Measurements from ENCODE around the gene THOC1. TPM values are rescaled to one million over a fixed set of nuclear protein-coding genes. Genes with fewer than 3 reads are reported as not detected.

Gene THOC1
- total RNA-seq, 1 donor from 2014 or later, result 47.8 TPM

DNA sequence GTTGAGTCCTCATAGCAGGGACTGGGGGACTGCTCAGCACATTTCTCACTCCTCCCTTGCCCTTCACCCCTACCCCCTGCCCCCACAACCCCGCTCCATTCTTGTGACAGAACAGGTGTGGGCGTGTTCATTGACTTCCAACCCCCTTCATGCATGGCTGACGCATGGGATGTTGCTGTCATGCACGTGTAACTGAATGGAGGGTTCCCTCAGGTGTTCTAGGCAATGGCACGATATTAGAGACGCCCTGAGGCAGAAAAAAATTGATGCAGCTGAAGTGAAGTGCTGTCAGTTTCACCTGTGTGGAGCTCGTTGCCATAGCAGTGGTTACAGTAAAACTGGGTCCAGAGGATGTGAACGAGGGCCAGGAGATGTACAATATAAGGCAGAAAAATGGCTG, 6.5 kb upstream of the THOC1 start:
- no peak for DNase-seq (ENCODE audit: low spot score)

DNA sequence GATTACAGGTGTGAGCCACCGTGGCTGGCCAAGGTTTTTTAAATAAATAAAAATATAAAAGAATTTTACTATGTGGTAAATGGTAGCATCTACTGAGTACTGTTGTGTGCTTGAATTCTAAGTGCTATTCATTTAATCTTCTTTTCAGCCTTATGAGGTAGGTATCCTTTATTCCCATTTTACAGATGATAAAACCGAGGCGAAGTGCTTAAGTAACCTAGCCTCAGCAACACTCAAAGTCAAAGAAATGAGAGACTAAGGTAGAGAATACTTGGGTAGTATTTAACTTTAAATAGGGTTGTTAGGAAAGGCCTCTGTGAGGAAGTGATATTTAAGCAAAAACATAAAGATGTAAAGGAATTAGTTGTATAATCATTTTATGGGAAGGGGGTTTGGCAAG, 5.7 kb upstream of the THOC1 start:
- DNase-seq (ENCODE audit: low spot score), result no peak

GRCh38 chr18:272650-273049, 4.8 kb upstream of the THOC1 start:
- no peak for DNase-seq (ENCODE audit: low spot score)

DNA sequence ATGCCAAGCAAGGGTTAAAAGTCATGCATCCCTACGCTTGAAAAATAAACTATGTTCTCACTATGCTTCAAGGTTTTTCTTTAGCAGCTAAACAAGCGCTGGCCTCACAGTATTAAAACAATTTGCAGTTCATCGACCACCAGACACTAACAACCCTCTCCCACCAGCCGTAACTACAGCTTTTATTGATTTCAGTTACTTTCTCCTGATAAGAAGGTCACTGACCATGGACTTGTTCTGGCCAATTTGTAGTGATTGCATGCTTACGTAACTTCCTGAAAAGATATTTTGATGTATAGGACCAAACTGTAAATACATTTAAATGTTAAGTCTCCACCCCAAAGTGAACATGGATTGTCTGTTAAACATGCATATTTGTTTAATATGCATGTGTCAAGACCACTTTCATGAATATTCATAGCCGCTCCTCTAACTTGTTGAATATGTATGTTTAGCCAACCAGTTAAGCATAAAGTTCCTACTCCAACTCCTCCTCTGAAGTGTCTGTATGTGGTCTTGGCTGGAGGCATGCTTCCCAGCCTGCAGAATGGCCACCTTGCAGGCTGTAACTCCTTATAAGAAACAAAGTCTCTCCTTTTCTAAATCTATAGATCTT, 1.7 kb upstream of the THOC1 start:
- no peak for DNase-seq (ENCODE audit: low spot score)

- DNase-seq (ENCODE audit: low spot score), result peak; percentile 44
Measured at GRCh38 chr18:267380-267687, 513 bp downstream of the THOC1 start.

GRCh38 chr18:261398-262073, 6.3 kb downstream of the THOC1 start:
- DNase-seq (ENCODE audit: low spot score), result no peak

DNA sequence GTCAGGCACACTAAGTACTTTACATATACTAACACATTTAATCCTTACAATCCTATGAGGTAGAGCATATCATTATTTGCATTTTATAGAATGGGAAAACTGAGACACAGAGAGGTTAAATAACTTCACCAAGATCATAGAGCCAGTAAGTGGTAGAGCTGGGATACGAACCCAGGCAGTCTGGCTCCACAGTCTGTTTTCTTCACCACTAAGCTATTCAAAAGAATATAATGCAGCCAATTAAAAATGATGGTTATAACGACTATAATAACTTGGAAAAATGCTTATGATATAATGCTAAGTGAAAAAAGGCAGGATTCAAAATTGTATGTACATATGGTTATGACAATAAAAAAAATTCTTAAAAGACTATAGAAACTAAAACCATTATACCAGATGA, 7.3 kb downstream of the THOC1 start:
- DNase-seq (ENCODE audit: low spot score), result no peak

- DNase-seq (ENCODE audit: low spot score), result no peak
Measured at GRCh38 chr18:255171-255570, 12.7 kb downstream of the THOC1 start.

DNA sequence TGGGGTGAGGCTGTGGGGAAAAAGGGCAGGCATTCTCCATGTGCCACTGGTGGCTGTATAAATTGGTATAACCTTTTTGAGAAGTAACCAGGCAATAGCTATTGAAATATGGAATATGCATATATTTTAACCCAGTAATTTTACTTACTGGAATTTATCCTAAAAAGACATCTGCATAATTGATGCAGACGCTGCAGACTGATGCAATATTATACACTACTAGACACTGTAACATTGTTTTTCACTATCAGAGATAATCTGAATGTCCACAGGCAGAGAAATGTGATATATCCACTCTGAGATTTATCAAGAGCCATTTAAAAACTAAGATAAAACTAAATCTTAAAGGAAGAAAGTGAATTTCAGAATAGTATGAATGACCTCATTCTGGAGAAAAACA, 14.7 kb downstream of the THOC1 start:
- DNase-seq (ENCODE audit: low spot score), result no peak

DNA sequence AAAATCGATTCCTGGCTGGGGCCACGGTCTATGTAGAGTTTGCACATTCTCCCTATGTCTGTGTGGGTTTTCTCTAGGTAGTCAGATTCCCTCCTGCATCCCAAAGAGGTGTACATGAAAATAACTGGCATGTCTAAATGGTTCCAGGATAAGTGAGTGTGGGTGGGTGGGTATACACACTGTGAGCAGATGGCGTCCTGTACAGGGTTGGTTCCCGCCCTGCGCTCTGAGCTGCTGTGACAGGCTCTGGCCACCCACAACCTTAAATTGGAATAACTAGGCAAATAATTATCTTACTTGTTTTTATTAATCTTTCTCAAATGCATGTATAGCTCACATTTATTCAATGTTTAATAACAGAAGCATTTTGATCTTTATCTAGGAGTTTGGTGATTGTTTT, 16.3 kb downstream of the THOC1 start:
- no peak for DNase-seq (ENCODE audit: low spot score)

DNA sequence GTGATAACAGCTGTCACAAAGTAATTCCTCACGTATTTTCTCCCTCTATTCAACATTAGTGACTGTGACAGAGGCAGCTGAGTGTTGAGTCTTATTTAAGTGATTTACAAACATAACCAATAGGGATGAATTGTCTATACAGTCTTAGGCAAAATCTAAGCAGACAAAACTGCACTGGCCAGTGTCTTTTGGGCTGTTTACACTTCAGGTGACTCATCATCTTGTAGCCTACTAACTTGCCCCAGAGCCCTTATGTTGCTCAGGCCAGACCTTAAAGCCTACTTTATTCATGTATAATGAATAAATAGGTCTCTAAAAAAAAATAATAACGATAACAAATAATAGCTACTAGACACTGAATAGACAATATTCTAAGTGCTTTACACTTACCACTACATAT, 17.2 kb downstream of the THOC1 start:
- no peak for DNase-seq (ENCODE audit: low spot score)

DNA sequence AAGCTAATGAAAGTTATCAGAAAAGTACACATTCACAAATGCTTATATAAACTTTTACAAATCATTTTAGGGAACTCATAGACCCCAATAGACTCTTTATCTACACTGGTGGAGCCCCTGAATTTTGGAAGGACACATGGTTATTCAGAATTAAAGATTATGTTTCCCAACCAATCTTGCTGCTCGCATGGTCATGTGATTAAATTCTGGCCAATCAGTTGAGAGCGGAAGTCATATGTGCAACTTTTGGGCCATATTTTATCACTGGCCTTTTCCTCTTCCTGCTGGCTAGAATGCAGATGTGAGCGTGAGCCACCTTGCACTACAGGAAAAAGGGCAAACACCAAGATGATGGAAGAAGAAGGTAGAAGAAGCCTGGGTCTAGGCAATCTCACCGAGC, 19.8 kb downstream of the THOC1 start:
- no peak for DNase-seq (ENCODE audit: low spot score)

GRCh38 chr18:245282-245847, 22.5 kb downstream of the THOC1 start:
- no peak for DNase-seq (ENCODE audit: low spot score)

DNA sequence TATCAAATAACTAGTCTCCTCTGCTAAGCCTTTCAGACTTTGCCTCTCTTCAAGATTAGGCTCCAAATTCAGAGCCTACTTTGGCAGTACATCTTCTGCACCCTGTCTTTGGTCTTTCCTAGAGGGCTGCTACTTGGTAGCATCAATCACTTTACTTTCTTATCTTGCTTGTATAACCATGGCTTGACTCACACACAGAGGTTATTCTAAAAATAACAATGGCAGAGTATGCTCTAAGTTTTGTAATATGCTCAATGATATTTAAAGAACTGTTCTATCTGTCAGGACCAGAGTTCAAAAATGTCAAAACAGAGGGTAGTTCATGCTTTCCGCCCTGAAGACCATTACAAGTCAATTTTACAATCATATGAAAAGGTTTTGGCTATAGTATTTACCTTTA, 27.7 kb downstream of the THOC1 start:
- no peak for DNase-seq (ENCODE audit: low spot score)

DNA sequence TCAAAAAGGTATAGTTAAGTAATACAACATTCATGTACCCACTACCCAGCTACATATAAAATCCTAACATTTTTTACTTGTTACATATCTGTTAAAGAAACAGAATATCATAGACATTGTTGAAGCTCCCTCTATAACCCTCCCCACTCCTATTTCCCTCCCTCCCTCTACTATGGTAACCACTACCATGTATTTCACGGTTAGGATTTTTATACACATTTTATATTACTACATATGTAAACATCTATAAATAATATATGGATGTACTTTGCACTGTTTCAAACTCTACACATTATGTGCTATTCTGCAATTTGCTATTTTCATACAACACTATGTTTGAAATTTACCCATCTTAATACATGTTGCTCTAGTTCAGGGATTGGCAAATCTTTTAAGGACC, 36.3 kb downstream of the THOC1 start:
- no peak for DNase-seq (ENCODE audit: low spot score)

DNA sequence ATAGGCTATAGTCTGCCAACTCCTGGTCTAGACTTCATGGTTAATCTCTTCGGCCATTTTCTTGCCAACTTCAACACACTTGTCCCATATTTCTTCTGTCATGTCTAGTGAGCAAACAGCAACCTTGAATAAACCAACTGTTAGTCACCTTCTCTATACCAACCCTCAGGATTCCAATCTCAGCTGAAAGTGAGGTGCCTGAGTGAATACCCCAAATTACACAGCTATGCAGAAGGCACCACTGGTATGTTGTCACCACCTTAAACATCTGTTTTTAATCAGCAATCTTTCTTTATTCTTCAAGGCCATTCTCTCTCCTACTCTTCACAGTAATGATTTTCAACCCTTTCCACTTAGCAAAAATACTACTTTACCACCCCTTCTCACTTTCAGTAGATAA, 39.3 kb downstream of the THOC1 start:
- DNase-seq (ENCODE audit: low spot score), result no peak

DNA sequence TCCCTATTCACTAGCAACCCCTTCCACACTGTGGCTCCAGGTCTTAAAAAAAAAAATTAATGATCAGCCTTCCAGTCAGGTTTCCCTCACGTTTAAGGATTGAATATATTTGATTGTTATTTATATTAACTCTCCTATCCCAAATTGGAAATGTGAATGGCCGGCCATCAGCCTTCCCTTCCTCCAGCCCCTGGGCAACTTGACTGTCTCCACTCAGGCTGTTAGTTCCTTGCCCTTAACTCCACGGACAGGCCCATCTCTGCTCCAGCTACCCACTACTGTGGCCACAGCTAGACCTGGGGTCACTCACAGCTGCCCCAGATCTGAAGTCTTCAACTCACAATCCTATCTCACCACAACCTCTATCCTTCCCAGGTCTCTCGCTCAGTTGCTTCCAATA, 39.9 kb downstream of the THOC1 start:
- DNase-seq (ENCODE audit: low spot score), result no peak

DNA sequence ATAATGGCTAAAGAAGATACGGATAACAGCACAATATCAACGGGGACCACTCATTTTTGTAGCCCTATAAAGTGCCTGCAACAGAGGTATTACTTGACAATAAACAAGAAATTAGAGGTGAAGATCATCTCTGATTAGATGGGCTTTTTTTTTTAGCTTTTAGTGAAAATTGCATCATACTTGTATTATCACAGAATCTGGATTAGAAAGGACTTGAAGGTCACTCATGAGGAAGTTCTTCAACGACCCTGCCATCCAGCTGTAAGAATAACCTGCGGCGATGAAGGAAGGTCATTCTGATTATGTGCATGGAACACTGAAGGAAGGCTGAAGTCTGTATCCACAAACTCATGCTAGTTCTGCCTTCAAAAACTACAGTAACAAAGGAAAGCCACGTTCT, 40.5 kb downstream of the THOC1 start:
- DNase-seq (ENCODE audit: low spot score), result no peak

GRCh38 chr18:225745-226144, 42.1 kb downstream of the THOC1 start:
- DNase-seq (ENCODE audit: low spot score), result no peak

DNA sequence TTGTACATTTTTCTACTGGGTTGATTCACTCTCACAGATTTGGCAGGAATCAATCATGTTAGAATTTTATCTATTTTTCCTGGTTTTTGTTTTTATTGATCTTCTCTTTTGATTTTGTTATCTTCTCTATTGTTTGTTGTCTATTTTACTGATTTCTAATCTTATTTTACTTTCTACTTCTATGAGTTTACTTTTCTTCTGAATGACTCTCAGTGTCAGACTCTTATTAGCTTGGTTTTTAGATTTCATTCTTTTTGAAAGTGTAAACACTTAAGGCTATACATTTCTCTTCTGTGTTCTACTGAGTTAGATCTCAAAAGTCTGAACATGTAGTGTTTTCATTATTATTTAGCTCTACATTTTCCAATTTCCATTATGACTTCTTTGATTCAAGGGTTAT, 47.1 kb downstream of the THOC1 start:
- no peak for DNase-seq (ENCODE audit: low spot score)

DNA sequence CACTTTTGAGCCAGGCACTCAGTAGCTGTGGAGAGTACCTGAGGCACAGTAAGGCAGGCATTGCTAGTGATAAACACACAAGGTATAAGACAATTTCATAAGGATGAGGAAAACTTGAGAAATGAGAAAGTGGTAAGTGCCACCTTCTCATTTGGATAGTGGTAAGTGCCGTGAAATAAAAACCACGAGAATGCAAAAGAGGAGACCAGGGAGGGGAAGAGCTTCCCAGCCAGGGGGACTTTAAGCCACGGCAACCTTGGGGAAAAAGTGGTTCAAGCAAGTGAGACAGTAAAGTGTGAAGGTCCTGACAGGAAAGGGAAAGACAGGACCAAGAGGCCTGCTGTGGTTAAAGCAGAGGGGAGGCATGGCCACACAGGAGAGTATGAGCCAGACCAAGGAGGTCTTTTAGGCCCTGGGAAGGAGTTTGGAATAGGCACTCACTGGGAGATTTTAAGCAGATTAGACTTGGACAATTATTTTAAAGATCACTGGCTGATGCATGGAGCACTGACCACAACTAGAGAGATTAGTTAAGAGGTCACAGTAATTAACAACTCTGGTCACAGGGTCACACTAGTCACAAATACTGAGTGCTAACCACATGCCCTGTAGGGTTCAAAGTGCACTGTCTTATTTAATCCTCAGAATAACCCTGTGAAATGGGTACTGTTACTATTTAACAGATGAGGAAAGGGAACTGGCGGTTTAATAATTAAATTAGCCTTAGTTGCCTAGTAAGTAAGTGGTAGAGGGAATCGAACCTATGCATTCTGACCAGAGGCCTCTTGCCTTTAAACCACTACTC, 50.1 kb downstream of the THOC1 start:
- DNase-seq (ENCODE audit: low spot score), result no peak

DNA sequence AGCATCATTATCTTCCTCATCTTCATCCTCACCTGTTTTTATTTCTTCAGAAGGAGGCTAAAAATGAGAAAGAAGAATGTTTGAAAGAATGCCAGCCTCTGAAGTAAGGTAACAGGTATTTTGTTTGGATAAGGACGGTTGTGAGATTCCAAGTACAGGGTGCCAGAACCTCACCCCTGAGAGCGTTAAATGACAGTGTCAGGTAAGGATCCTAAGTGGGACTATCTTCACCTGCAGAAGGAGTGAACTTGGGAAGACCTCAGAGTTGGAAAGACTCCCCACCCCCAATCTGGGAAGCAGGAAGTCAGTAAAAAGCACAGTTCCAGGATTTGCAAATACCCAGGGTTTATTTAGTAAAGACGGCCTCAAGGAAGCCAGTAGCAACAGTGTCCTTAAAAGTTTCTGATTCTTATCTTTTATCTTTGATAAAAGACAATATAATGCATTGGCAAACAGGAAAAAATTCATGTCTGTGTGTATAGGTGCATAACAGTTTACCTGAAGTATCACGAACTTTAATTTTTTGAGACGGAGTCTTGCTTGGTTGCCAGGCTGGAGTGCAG, 52.3 kb downstream of the THOC1 start:
- no peak for DNase-seq (ENCODE audit: low spot score)

DNA sequence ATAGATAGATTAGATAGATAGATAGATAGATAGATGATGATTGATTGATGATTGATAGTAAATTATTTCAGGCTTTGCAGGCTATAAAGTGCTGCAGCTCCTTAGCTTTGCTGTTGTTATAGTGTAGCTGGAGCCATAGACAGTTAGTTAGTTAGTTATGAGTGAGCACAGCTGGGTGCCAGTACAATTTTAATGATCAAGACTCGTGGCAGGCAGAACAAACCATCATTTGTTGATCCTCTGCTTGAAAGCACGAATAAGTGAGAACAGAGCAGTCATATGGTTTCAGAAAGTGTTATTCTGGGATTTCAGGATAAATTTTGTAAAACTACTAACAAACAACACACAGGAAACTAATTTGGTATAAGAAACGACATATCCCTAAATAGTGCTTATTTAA, 53.9 kb downstream of the THOC1 start:
- DNase-seq (ENCODE audit: low spot score), result no peak
